RWPE2 (cell line): ENCODE results near the gene CYSTM1.

ENCODE experiments used
- ATAC-seq: fragments of 200-7000 bp; cut with Tn5 transposase; 3 replicates; pipeline ENCODE4 v1.9.1; 2021; ENCODE audit warnings: low read depth
- DNase-seq: peaks from one replicate; pipeline ENCODE4 v3.0.0-alpha.2; 2020; ENCODE audit warnings: low spot score
- H3K27ac ChIP-seq: fragments of 450-650 bp; 2 replicates; pipeline ENCODE4 v1.5.1; 2017; ENCODE audit warnings: mild to moderate bottlenecking; ENCODE audit not compliant: poor library complexity, severe bottlenecking
- H3K27me3 ChIP-seq: fragments of 250-450 bp; sonication (Bioruptor Pico); 2 replicates; pipeline ENCODE4 v1.5.1; 2021; ENCODE audit warnings: mild to moderate bottlenecking, moderate library complexity; ENCODE audit not compliant: insufficient read depth, poor library complexity, severe bottlenecking
- H3K36me3 ChIP-seq: fragments of 250-450 bp; sonication (Bioruptor Pico); 2 replicates; pipeline ENCODE4 v1.5.1; 2020; ENCODE audit warnings: low read depth, mild to moderate bottlenecking, moderate library complexity
- H3K4me1 ChIP-seq: fragments of 250-450 bp; sonication (Bioruptor Pico); 2 replicates; pipeline ENCODE4 v1.5.1; 2021; ENCODE audit warnings: mild to moderate bottlenecking, moderate library complexity; ENCODE audit not compliant: insufficient read depth, poor library complexity, severe bottlenecking
- H3K4me3 ChIP-seq: fragments of 250-450 bp; sonication (Bioruptor Pico); 2 replicates; pipeline ENCODE4 v1.5.1; 2021; ENCODE audit warnings: mild to moderate bottlenecking, moderate library complexity; ENCODE audit not compliant: severe bottlenecking
- H3K9me3 ChIP-seq: fragments of 250-450 bp; sonication (Bioruptor Pico); 2 replicates; pipeline ENCODE4 v1.5.1; 2021; ENCODE audit warnings: mild to moderate bottlenecking, moderate library complexity; ENCODE audit not compliant: severe bottlenecking
- TF ChIP-seq, protein P1 (sequence below): fragments of 450-650 bp; IDR thresholded peaks from one replicate; pipeline ENCODE4 v1.5.1; 2017; ENCODE audit warnings: mild to moderate bottlenecking, moderate library complexity; ENCODE audit not compliant: poor library complexity, severe bottlenecking

CYSTM1 gene

DNA sequence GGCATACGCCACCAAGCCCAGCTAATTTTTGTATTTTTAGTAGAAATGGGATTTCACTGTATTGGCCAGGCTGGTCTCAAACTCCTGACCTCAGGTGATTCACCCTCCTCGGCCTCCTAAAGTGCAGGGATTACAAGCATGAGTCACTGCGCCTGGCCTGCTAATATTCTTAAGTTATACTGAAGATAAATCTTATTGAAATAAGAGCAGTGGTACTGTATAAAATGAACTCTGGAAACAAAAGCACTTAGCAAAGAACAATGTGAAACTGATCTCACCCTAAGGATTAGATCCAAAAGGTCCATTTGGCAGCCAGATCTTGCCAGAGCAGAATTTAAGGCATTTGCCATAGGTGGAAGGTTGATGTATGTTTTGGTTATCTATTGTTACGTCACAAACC lies 27.1 kb downstream of the CYSTM1 start:
- H3K4me1 ChIP-seq, result no peaks in the 10 kb centered on the region
- H3K27me3 ChIP-seq, result no peaks in the 10 kb centered on the region
- TF ChIP-seq, protein P1, sequence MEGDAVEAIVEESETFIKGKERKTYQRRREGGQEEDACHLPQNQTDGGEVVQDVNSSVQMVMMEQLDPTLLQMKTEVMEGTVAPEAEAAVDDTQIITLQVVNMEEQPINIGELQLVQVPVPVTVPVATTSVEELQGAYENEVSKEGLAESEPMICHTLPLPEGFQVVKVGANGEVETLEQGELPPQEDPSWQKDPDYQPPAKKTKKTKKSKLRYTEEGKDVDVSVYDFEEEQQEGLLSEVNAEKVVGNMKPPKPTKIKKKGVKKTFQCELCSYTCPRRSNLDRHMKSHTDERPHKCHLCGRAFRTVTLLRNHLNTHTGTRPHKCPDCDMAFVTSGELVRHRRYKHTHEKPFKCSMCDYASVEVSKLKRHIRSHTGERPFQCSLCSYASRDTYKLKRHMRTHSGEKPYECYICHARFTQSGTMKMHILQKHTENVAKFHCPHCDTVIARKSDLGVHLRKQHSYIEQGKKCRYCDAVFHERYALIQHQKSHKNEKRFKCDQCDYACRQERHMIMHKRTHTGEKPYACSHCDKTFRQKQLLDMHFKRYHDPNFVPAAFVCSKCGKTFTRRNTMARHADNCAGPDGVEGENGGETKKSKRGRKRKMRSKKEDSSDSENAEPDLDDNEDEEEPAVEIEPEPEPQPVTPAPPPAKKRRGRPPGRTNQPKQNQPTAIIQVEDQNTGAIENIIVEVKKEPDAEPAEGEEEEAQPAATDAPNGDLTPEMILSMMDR, result no peak
- no peak for DNase-seq
- ATAC-seq, result no peak
- no peaks in the 10 kb centered on the region for H3K36me3 ChIP-seq
- no peak overlapping the region for H3K4me3 ChIP-seq
- no peaks in the 10 kb centered on the region for H3K9me3 ChIP-seq
- no peak overlapping the region for H3K27ac ChIP-seq

DNA sequence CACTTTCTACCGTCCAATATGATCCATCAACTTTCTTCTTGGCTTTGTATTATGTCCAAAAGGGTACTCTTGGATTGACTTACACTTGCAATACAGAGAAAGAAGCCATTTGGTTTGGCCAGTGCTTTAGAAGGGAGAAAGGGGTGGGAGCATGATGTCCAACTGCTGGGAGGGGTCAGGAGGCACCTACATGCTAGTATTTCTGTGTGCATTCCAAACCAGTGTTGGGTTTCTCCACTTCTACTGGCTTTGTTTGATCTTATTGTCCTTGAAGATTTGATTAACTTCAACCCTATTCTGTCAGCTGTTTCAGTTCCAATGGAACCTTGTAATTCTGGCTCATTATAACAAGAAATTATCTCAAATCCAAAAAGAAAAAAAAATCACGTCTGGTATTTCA lies 27.6 kb downstream of the CYSTM1 start:
- no peaks in the 10 kb centered on the region for H3K9me3 ChIP-seq
- no peaks in the 10 kb centered on the region for H3K27me3 ChIP-seq
- ATAC-seq (no peak), DNase-seq (no peak)
- H3K27ac ChIP-seq, result no peak overlapping the region
- TF ChIP-seq, protein P1, result no peak
- no peaks in the 10 kb centered on the region for H3K36me3 ChIP-seq
- H3K4me1 ChIP-seq, result no peaks in the 10 kb centered on the region
- H3K4me3 ChIP-seq, result no peak overlapping the region

DNA sequence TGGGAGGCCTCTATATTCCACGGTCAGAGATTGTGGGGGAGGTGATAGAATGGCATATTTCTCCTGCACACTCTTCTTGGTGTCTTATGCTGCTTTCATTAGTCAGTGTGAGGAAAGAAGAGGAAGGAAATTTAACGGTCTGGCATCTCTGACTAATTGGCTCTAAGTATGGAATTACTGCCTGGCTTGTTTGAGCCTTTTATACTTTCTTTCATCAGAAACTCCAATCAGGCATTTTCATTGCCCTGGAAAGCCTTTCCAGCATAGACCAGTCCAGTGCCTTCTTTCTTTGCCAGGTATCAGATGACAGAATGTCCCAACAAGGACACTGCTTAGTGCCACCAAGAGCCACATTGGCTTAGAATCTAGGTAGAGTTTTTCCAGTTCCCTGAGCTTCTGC lies 30.2 kb downstream of the CYSTM1 start:
- Histone ChIP-seq H3K9me3 (no peaks in the 10 kb centered on the region), H3K27me3 (no peaks in the 10 kb centered on the region), H3K27ac (no peak overlapping the region), H3K36me3 (no peaks in the 10 kb centered on the region; the same call in 1 of the 2 replicates), H3K4me1 (no peaks in the 10 kb centered on the region), H3K4me3 (no peak overlapping the region)
- ATAC-seq, result no peak
- TF ChIP-seq, protein P1, result no peak
- no peak for DNase-seq

DNA sequence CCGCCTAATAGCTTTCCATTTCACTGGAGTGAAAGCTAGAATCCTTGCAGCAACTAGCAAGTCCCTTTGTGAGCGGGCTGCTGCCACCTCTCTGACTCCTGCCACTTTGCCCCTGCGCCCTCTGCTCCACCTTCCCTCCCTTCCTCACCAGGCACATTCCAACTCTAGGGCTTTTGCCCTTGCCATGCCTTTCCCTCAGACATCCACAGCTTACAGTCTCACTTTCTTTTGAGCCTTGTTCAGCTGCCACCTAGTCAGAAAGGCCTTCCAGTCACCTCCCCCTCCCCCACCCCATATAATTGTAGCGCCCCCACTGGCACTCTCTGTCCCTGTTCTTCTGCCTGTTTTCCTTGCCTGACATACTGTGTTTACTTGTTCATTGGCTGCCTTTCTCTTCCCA lies 31.0 kb downstream of the CYSTM1 start:
- ATAC-seq, result no peak
- H3K4me1 ChIP-seq, result no peaks in the 10 kb centered on the region
- no peak overlapping the region for H3K4me3 ChIP-seq
- no peak overlapping the region for H3K27ac ChIP-seq
- H3K27me3 ChIP-seq, result no peaks in the 10 kb centered on the region
- H3K36me3 ChIP-seq, result no peaks in the 10 kb centered on the region; the same call in 1 of the 2 replicates
- DNase-seq, result no peak
- H3K9me3 ChIP-seq, result no peaks in the 10 kb centered on the region
- TF ChIP-seq, protein P1, result no peak

DNA sequence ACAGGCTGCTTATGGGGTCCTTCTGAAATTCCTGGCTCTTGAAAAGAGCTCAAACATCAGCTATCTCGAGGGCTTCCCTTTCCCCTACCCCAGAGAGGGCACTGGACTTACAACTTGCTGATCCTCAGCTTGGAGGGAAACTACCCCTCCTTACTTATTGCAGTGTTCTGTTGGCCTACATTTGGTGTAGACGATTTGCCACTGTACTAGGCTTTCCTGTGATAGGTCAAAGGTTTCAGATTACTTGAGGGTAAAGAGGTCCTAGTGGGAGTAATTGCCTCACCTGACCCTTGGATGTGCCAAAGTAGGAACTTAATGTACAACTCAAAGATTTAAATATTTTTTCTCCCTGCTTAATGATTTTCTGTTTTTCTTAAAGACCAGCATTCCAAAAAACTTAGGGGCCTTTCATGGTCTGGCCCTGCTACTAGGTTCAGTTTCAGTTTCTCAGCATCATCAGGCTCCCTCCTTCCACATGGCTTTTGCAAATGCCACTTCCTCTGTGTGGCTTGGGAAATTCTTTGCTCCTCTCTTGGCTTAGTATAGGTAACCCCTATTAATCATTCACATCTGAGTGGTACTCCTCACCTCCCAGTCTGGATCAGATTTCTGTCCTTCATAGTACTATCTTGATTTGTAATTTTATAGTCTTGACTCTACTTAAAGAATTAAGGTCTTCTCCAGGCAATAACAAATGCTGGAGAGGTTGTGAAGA lies 32.4 kb downstream of the CYSTM1 start:
- ATAC-seq (no peak), DNase-seq (no peak)
- Histone ChIP-seq H3K4me3 (no peak overlapping the region), H3K27ac (no peak overlapping the region), H3K4me1 (no peaks in the 10 kb centered on the region), H3K9me3 (no peaks in the 10 kb centered on the region), H3K36me3 (no peaks in the 10 kb centered on the region; the same call in 1 of the 2 replicates), H3K27me3 (no peaks in the 10 kb centered on the region)
- TF ChIP-seq, protein P1, result no peak
